ENCODE data around the gene KIF26B.

KIF26B gene

DNA sequence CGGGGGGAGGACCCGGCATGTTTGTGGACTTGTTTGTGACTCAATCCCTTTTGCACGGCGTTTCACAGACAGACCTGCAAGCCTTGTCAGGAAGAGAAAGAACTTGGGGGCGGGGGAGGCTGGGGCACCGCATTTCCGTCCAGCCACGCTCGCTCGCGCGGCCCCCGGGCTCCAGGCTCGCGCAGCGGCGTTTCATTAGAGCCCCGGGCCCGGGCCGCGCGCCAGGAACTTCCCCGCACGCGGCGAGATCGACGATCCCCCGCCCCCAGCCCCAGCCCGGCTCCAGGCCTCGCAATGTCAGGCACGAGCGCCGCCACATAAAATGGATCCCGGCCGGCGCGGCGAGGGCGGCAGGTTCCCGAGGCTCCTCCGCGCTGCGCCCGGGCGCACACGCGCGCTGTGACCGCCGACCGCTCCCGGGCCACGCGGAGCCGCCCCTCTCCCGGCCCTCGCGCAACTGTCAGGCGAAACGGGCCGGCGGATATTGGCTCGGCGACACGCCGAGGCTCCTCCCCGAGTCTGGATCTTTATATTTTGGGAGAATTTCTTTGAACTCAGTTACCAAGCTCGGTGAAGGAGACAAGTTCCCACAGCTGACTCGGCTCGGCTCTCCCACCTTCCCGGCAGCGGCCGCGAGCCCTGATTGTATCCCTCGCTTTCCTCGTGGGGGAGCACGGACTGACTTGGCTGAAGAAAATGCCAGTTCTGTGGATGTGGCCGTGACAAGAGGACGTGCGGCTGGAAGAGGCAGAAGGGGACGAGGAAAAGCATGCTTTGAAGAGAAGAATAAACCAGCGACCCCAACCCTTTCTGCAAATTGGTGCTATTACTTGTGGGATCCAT, at the start of gene KIF26B:
Gene KIF26B, plus strand, starts transcription at position 557 of the 843 bp plus-strand sequence. CDS start 440 bp downstream, outside the sequence.
- Histone ChIP-seq H3K27me3 (ENCODE audit: control insufficient read depth, insufficient read depth, low read length) (peaks cover 62% of the 10 kb centered on the region), H3K9ac (ENCODE audit: low read length) (peak within 1 kb of the TSS; percentile 66), H3K36me3 (ENCODE audit: control insufficient read depth, insufficient read depth, low read length) (no peaks in the 10 kb centered on the region), H3K4me1 (ENCODE audit: control insufficient read depth, insufficient read depth, low read length) (peaks cover 9% of the 10 kb centered on the region), H3K9me3 (ENCODE audit: control insufficient read depth, insufficient read depth, low read depth, low read length) (no peaks in the 10 kb centered on the region), H3K27ac (ENCODE audit: low read depth, low read length) (no peak within 1 kb of the TSS), H3K4me3 (ENCODE audit: low read depth, low read length) (peak within 1 kb of the TSS; percentile 83)

DNA sequence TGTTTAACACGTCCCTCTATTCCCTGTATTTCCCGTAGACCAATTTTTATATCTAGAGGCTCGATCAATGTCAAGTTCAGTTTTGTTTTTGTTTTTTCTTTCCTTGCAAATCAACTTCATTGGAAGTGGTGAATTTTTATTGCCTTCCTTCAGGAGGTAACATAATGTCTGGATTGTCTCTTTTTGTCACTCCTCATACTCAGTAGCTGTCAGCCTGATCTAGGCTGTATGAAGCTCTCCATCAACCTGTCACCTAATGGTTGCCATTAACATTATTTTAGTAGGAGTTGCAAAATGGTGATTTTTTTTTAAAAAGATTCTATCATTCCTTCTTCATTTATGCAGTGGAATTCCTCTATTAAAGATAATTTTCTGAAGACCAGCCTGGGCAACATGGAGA, 49.7 kb upstream of the KIF26B start:
- Histone ChIP-seq H3K4me3 (ENCODE audit: low read depth, low read length) (no peak overlapping the region), H3K9ac (ENCODE audit: low read length) (no peak overlapping the region), H3K9me3 (ENCODE audit: control insufficient read depth, insufficient read depth, low read depth, low read length) (no peaks in the 10 kb centered on the region), H3K27me3 (ENCODE audit: control insufficient read depth, insufficient read depth, low read length) (no peaks in the 10 kb centered on the region), H3K36me3 (ENCODE audit: control insufficient read depth, insufficient read depth, low read length) (no peaks in the 10 kb centered on the region), H3K27ac (ENCODE audit: low read depth, low read length) (no peak overlapping the region), H3K4me1 (ENCODE audit: control insufficient read depth, insufficient read depth, low read length) (peaks cover 10% of the 10 kb centered on the region; the same call in 1 of the 2 replicates)

DNA sequence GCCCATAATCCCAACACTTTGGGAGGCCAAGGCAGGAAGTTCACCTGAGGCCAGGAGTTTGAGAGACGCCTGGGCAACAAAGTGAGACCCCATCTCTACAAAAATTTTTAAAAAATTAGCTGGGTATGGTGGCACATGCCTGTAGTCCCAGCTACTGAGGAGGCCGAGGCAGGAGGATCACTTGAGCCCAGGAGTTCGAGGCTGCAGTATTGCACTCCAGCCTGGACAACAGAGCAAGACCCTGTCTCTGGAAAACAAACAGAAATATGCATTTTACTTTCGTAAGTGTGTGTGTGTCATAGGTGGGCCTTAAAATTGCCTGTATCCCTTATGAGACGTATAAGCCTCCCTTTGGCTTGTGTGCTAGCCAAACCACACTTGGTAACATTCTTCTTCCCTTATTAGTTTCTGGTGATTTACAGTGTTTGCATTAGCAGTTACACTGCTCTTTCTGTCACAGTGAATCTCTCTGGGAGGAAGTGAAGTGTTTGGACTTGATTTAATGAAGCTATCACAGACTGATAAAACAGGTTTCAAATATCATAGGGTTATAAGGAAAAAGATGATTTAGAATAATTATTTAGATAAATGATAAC, 48.9 kb upstream of the KIF26B start:
- no peak overlapping the region for H3K27ac ChIP-seq (ENCODE audit: low read depth, low read length)
- no peaks in the 10 kb centered on the region for H3K27me3 ChIP-seq (ENCODE audit: control insufficient read depth, insufficient read depth, low read length)
- no peak overlapping the region for H3K4me3 ChIP-seq (ENCODE audit: low read depth, low read length)
- no peak overlapping the region for H3K9ac ChIP-seq (ENCODE audit: low read length)
- H3K9me3 ChIP-seq (ENCODE audit: control insufficient read depth, insufficient read depth, low read depth, low read length): no peaks in the 10 kb centered on the region
- no peaks in the 10 kb centered on the region for H3K36me3 ChIP-seq (ENCODE audit: control insufficient read depth, insufficient read depth, low read length)
- H3K4me1 ChIP-seq (ENCODE audit: control insufficient read depth, insufficient read depth, low read length): peaks cover 10% of the 10 kb centered on the region; the same call in 1 of the 2 replicates

DNA sequence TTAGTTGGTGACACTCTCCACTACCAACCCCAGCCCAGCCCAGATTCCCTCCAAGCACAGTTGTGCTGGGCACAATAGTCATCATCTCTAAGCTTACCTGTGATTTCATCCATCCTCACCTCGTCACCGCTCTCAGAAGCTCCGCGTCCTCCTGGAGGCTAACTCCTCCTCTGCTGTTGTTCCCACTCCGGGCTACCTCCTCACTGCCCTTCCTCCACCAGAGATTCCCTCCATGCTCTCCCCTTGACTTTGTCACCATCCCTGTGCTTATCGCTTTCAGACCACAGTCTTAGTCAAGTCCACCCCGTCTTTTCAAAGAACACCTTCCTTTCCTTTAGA, 47.0 kb upstream of the KIF26B start:
- Histone ChIP-seq H3K4me3 (ENCODE audit: low read depth, low read length) (no peak overlapping the region), H3K9ac (ENCODE audit: low read length) (no peak overlapping the region), H3K36me3 (ENCODE audit: control insufficient read depth, insufficient read depth, low read length) (no peaks in the 10 kb centered on the region), H3K27me3 (ENCODE audit: control insufficient read depth, insufficient read depth, low read length) (no peaks in the 10 kb centered on the region), H3K27ac (ENCODE audit: low read depth, low read length) (no peak overlapping the region), H3K9me3 (ENCODE audit: control insufficient read depth, insufficient read depth, low read depth, low read length) (no peaks in the 10 kb centered on the region), H3K4me1 (ENCODE audit: control insufficient read depth, insufficient read depth, low read length) (peaks cover 10% of the 10 kb centered on the region; the same call in 1 of the 2 replicates)

DNA sequence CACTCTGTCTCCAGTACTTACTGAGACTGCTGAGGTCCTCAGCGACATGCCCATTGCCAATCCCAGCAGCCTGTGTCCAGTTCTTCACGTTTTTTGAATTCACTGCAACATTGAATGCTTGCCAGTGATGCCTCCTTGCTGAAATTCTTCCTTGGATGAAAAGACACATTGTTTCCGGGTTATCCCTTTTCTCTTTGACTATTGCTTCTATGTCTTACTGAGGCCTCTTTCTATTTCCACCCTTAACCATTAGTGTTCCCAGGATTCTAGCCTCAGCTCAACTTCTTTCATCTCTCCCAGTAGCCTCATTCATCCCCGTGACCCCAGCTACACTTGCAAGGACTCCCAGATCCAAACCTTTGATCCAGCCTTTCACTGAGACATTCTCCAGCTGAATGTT, 46.5 kb upstream of the KIF26B start:
- Histone ChIP-seq H3K4me3 (ENCODE audit: low read depth, low read length) (no peak overlapping the region), H3K9ac (ENCODE audit: low read length) (no peak overlapping the region), H3K36me3 (ENCODE audit: control insufficient read depth, insufficient read depth, low read length) (no peaks in the 10 kb centered on the region), H3K9me3 (ENCODE audit: control insufficient read depth, insufficient read depth, low read depth, low read length) (no peaks in the 10 kb centered on the region), H3K4me1 (ENCODE audit: control insufficient read depth, insufficient read depth, low read length) (peaks cover 10% of the 10 kb centered on the region; the same call in 1 of the 2 replicates), H3K27ac (ENCODE audit: low read depth, low read length) (no peak overlapping the region), H3K27me3 (ENCODE audit: control insufficient read depth, insufficient read depth, low read length) (no peaks in the 10 kb centered on the region)

DNA sequence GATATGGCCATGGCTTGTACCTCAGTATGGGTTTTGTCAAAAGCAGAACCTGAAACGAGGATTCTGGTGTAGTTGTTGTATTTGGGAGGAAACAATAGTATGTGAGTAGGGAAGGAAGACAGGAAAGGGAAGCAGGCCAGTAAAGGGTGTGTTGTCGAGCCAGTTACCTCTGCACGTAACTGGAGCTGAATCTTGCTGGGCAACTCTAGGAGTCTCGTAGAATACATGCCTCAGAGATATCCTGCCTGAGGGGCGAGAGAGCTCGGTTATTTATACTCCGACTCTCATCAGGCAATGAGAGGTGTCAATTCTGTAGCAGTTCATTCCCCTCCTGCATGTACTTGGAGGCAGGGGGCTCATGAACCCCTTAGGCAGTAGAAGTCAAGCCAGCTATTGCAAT, 45.9 kb upstream of the KIF26B start:
- H3K36me3 ChIP-seq (ENCODE audit: control insufficient read depth, insufficient read depth, low read length): no peaks in the 10 kb centered on the region
- H3K27ac ChIP-seq (ENCODE audit: low read depth, low read length): no peak overlapping the region

DNA sequence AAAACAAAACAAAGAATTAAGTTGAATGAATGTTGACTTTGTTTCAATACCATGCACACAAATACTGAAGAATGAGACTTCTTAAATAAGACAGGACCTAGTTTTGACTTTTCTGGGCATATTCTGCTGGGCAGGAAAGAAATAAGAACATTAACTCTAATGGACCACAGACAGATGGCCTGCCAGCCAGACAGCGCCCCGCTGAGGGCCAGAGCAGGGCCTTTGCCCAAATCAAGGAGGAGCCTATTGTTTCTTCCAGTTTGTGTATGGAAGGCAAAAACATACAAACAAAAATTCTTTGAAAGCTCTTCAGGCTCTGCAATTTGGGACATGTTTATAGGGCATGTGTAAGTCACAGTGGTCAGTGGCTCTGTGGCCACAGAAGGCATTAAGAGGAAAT, 44.4 kb upstream of the KIF26B start:
- Histone ChIP-seq H3K27ac (ENCODE audit: low read depth, low read length) (no peak overlapping the region), H3K4me1 (ENCODE audit: control insufficient read depth, insufficient read depth, low read length) (peaks cover 10% of the 10 kb centered on the region; the same call in 1 of the 2 replicates), H3K9me3 (ENCODE audit: control insufficient read depth, insufficient read depth, low read depth, low read length) (no peaks in the 10 kb centered on the region), H3K36me3 (ENCODE audit: control insufficient read depth, insufficient read depth, low read length) (no peaks in the 10 kb centered on the region), H3K9ac (ENCODE audit: low read length) (no peak overlapping the region), H3K4me3 (ENCODE audit: low read depth, low read length) (no peak overlapping the region), H3K27me3 (ENCODE audit: control insufficient read depth, insufficient read depth, low read length) (no peaks in the 10 kb centered on the region)

More for the DNA sequence above, 45.9 kb upstream of the KIF26B start:
- Histone ChIP-seq H3K4me1 (ENCODE audit: control insufficient read depth, insufficient read depth, low read length) (peaks cover 10% of the 10 kb centered on the region; the same call in 1 of the 2 replicates), H3K4me3 (ENCODE audit: low read depth, low read length) (no peak overlapping the region), H3K9ac (ENCODE audit: low read length) (no peak overlapping the region), H3K9me3 (ENCODE audit: control insufficient read depth, insufficient read depth, low read depth, low read length) (no peaks in the 10 kb centered on the region), H3K27me3 (ENCODE audit: control insufficient read depth, insufficient read depth, low read length) (no peaks in the 10 kb centered on the region)

DNA sequence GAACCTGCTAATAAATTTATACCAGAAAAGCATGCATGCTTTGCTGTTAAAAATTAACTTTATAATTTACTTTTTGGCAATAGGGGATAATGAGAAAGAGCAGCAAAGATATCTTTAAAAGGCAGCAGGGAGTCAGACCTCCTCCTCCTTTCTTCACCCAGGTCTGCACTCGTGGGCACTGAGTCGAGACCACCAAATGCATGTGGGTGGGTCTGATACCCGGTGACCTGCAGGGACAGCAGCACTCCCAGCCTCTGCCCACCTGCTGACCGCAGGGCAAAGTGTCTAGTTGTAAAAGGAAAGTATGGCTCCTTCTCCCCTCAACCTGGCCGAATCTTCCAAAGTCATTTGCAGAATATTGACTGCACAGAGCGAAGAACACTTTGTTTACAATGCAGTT, 43.7 kb upstream of the KIF26B start:
- Histone ChIP-seq H3K9ac (ENCODE audit: low read length) (no peak overlapping the region), H3K9me3 (ENCODE audit: control insufficient read depth, insufficient read depth, low read depth, low read length) (no peaks in the 10 kb centered on the region), H3K4me3 (ENCODE audit: low read depth, low read length) (no peak overlapping the region), H3K27me3 (ENCODE audit: control insufficient read depth, insufficient read depth, low read length) (no peaks in the 10 kb centered on the region), H3K36me3 (ENCODE audit: control insufficient read depth, insufficient read depth, low read length) (no peaks in the 10 kb centered on the region), H3K27ac (ENCODE audit: low read depth, low read length) (no peak overlapping the region), H3K4me1 (ENCODE audit: control insufficient read depth, insufficient read depth, low read length) (peaks cover 10% of the 10 kb centered on the region; the same call in 1 of the 2 replicates)

DNA sequence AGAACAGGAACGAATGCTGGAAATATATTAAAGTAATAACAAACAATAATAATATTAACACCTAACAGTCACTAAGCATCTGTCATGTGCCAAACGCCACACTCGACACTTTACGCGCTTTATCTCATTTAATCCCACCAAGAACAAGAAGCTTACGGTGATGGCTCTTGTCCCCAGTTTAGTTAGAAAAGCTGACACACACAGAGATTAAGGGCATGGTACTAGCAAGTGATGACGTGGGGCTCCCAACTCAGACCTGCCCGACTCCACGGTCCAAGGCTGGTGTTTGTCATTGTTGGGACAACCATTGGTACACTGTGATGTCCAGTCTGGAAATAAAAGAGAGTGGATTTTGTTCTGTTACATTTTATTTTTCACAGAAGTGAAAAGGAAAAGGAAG, 41.1 kb upstream of the KIF26B start:
- H3K9ac ChIP-seq (ENCODE audit: low read length): no peak overlapping the region
- no peaks in the 10 kb centered on the region for H3K9me3 ChIP-seq (ENCODE audit: control insufficient read depth, insufficient read depth, low read depth, low read length)
- no peak overlapping the region for H3K27ac ChIP-seq (ENCODE audit: low read depth, low read length)
- peaks cover 5% of the 10 kb centered on the region; the same call in 1 of the 2 replicates for H3K4me1 ChIP-seq (ENCODE audit: control insufficient read depth, insufficient read depth, low read length)
- no peak overlapping the region for H3K4me3 ChIP-seq (ENCODE audit: low read depth, low read length)
- no peaks in the 10 kb centered on the region for H3K36me3 ChIP-seq (ENCODE audit: control insufficient read depth, insufficient read depth, low read length)
- no peaks in the 10 kb centered on the region for H3K27me3 ChIP-seq (ENCODE audit: control insufficient read depth, insufficient read depth, low read length)

DNA sequence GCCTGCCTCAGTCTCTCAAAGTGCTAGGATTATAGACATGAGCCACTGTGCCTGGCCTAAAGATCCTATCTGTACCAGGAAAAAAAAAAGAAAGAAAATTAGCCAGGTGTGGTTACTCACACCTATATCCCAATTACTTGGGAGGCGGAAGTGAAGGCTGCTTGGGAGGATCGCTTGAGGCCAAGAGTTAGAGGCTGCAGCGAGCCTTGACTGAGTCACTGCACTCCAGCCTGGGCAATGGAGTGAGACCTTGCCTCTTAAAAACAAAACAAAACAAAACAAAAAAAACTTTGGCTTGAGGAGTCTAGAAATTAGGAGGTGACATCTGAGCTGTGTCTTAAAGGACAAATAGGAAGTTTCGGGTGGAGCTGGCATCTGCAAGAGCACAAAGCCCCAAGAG, 38.7 kb upstream of the KIF26B start:
- Histone ChIP-seq H3K27ac (ENCODE audit: low read depth, low read length) (no peak overlapping the region), H3K9me3 (ENCODE audit: control insufficient read depth, insufficient read depth, low read depth, low read length) (no peaks in the 10 kb centered on the region), H3K4me3 (ENCODE audit: low read depth, low read length) (no peak overlapping the region), H3K36me3 (ENCODE audit: control insufficient read depth, insufficient read depth, low read length) (no peaks in the 10 kb centered on the region), H3K4me1 (ENCODE audit: control insufficient read depth, insufficient read depth, low read length) (no peaks in the 10 kb centered on the region), H3K9ac (ENCODE audit: low read length) (no peak overlapping the region), H3K27me3 (ENCODE audit: control insufficient read depth, insufficient read depth, low read length) (no peaks in the 10 kb centered on the region)

DNA sequence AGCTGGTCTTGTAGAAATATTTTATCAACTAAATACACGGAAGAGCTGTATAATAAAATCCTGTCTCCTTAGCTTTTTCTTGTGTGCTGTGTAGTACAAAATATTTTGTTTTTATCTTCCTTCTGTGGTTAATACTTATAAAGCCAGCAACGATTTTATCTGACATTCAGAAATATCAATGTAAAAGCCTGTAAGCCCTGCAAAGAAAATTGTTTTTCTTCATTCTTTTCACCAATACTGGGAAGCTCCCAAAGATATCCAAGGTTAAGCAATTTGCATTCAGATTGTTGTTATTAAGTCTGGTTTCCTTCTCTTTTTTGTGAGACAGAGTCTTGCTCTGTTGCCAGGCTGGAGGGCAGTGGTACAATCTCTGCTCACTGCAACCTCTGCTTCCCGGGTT, 38.0 kb upstream of the KIF26B start:
- Histone ChIP-seq H3K9ac (ENCODE audit: low read length) (no peak overlapping the region), H3K27me3 (ENCODE audit: control insufficient read depth, insufficient read depth, low read length) (no peaks in the 10 kb centered on the region), H3K36me3 (ENCODE audit: control insufficient read depth, insufficient read depth, low read length) (no peaks in the 10 kb centered on the region), H3K9me3 (ENCODE audit: control insufficient read depth, insufficient read depth, low read depth, low read length) (no peaks in the 10 kb centered on the region), H3K27ac (ENCODE audit: low read depth, low read length) (no peak overlapping the region), H3K4me3 (ENCODE audit: low read depth, low read length) (no peak overlapping the region), H3K4me1 (ENCODE audit: control insufficient read depth, insufficient read depth, low read length) (no peaks in the 10 kb centered on the region)

Measured in HUES6 (cell line).